Left ventricle myocardium inferior (tissue), 1 donor: Measurements from ENCODE around the gene CAP2. TPM values are rescaled to one million over a fixed set of nuclear protein-coding genes. Genes with fewer than 3 reads are reported as not detected.

Experiments
- DNase-seq: peaks from one replicate; pipeline ENCODE4 v3.0.0-alpha.2; 2020
- H3K27ac ChIP-seq: fragments of 200-600 bp; replicated peaks from 2 replicates; pipeline ENCODE4 v1.8.0; 2021
- H3K27me3 ChIP-seq: fragments of 200-600 bp; 2 replicates; pipeline ENCODE4 v1.8.0; 2021; ENCODE audit warnings: low read depth
- H3K36me3 ChIP-seq: fragments of 200-600 bp; 2 replicates; pipeline ENCODE4 v1.8.0; 2021
- H3K4me1 ChIP-seq: fragments of 200-600 bp; 2 replicates; pipeline ENCODE4 v1.8.0; 2021
- H3K4me3 ChIP-seq: fragments of 200-600 bp; 2 replicates; pipeline ENCODE4 v1.8.0; 2021; ENCODE audit warnings: mild to moderate bottlenecking, moderate library complexity
- H3K9me3 ChIP-seq: fragments of 200-600 bp; replicated peaks from 2 replicates; pipeline ENCODE4 v1.8.0; 2021
- intact Hi-C: fragments of 100-400 bp; cut with micrococcal nuclease; formaldehyde crosslinking; loops from one replicate; pipeline ENCODE4 v1.11.0; 2022
- total RNA-seq: library from RNA; stranded (reverse); fragmentation: NEBNext Ultra II Directional; extraction: Animal tissue kit (Norgen Biotek cat#: 25700); gene quantifications from one replicate; pipeline ENCODE4 v1.2.1, GENCODE V29; 2021
- TF ChIP-seq, protein P1 (sequence below): fragments of 200-600 bp; IDR thresholded peaks from 2 replicates; pipeline ENCODE4 v1.8.0; 2021; ENCODE audit warnings: antibody characterized with exemption, mild to moderate bottlenecking, borderline replicate concordance
- donor health status: DM: no; HTN: yes; CAD: no; lungs with severe emphysema.

The CAP2 gene
- total RNA-seq, 1 donor from 2014 or later: 149 TPM

DNA sequence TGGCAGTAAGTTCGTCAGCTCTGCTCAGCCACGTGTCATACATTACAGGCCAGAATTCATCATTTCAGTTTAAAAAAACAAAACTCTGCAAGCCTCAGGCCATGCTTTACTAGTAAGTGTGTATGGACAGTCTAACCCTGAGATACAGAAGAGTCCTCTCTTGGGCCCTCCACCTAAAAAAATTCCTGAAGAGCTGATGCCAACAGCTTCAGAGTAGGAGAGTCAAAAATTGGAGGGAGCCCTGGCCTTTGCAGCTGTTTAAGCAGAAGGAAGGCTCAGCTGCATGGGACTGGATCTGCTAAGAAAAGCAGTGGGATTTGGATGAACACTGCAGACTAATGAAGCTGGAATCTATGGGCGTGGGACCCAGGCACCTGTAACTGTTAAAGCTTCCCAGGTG is 159.5 kb downstream of the CAP2 start:
- no peaks in the 10 kb centered on the region for H3K9me3 ChIP-seq
- H3K27ac ChIP-seq: no peak overlapping the region
- no peak for DNase-seq
- intact Hi-C loops: no loop called here
- no peak overlapping the region for H3K4me3 ChIP-seq
- no peaks in the 10 kb centered on the region for H3K27me3 ChIP-seq
- peaks cover 19% of the 10 kb centered on the region for H3K36me3 ChIP-seq
- TF ChIP-seq, protein P1, sequence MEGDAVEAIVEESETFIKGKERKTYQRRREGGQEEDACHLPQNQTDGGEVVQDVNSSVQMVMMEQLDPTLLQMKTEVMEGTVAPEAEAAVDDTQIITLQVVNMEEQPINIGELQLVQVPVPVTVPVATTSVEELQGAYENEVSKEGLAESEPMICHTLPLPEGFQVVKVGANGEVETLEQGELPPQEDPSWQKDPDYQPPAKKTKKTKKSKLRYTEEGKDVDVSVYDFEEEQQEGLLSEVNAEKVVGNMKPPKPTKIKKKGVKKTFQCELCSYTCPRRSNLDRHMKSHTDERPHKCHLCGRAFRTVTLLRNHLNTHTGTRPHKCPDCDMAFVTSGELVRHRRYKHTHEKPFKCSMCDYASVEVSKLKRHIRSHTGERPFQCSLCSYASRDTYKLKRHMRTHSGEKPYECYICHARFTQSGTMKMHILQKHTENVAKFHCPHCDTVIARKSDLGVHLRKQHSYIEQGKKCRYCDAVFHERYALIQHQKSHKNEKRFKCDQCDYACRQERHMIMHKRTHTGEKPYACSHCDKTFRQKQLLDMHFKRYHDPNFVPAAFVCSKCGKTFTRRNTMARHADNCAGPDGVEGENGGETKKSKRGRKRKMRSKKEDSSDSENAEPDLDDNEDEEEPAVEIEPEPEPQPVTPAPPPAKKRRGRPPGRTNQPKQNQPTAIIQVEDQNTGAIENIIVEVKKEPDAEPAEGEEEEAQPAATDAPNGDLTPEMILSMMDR: no peak
- H3K4me1 ChIP-seq: no peaks in the 10 kb centered on the region

DNA sequence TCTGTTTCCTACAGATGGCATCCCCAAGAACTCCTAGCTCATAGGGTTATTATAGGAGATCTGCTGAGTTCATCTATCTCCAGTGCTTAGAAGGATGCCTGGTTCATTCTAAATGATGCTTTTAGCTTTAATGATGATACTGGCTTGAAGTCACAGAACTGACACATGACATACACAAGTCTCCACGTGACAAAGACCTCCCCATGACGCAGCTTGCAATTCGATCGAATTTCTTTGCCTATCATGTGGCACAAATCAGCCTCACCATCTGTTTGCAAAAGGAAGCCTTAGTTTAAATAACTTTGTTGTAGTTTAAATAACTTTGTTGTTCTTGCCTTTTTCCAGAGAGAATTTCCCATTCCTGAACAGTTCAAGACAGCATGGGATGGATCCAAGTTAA is 162.6 kb downstream of the CAP2 start:
- no peaks in the 10 kb centered on the region for H3K9me3 ChIP-seq
- no peak for DNase-seq
- no peaks in the 10 kb centered on the region for H3K27me3 ChIP-seq
- no peak overlapping the region for H3K4me3 ChIP-seq
- TF ChIP-seq, protein P1: no peak
- peaks cover 19% of the 10 kb centered on the region for H3K36me3 ChIP-seq
- intact Hi-C loops: no loop called here
- H3K4me1 ChIP-seq: no peaks in the 10 kb centered on the region
- H3K27ac ChIP-seq: no peak overlapping the region

DNA sequence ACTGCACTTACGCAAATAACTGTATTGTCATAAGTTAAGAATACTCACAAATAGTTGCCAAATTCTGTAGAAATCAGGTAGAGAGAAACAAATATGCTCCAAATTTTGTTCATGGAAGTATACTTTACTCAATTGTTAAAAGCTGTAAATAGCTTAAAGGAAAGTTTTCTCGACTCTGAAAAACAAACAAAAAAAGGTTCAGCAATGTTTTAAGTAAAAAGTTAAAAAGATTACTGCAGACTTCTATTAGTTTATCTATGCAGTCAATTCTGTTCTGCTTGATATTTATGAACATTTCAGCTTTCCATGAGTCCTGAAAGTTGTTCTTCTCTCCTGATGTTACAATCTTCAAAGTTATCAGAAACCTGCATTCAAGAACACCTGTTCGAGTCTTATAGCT is 169.2 kb downstream of the CAP2 start:
- TF ChIP-seq, protein P1: no peak
- H3K9me3 ChIP-seq: peaks cover 24% of the 10 kb centered on the region
- no peaks in the 10 kb centered on the region for H3K4me1 ChIP-seq
- DNase-seq: no peak
- intact Hi-C loops: no loop called here
- no peaks in the 10 kb centered on the region for H3K36me3 ChIP-seq
- H3K27ac ChIP-seq: no peak overlapping the region
- H3K27me3 ChIP-seq: no peaks in the 10 kb centered on the region
- H3K4me3 ChIP-seq: no peak overlapping the region

DNA sequence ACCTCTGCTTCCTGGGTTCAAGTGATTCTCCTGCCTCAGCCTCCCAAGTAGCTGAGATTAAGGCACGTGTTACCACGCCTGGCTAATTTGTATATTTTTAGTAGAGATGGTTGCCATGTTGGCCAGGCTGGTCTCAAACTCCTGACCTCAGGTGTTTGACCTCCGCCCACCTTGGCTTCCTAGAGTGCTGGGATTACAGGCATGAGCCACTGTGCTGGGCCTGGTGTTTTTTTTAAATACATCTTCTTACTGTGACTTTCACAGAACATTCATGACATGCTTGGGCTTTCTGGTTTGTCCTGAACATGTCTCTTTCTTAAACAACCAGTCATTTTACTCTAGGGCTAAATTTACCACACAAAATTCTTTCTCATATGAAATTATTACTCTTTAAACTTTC is 172.0 kb downstream of the CAP2 start:
- no peak for DNase-seq
- H3K4me3 ChIP-seq: no peak overlapping the region
- H3K27me3 ChIP-seq: no peaks in the 10 kb centered on the region
- H3K4me1 ChIP-seq: no peaks in the 10 kb centered on the region
- H3K27ac ChIP-seq: no peak overlapping the region
- H3K36me3 ChIP-seq: no peaks in the 10 kb centered on the region
- intact Hi-C loops: no loop called here
- TF ChIP-seq, protein P1: no peak
- H3K9me3 ChIP-seq: peaks cover 24% of the 10 kb centered on the region

DNA sequence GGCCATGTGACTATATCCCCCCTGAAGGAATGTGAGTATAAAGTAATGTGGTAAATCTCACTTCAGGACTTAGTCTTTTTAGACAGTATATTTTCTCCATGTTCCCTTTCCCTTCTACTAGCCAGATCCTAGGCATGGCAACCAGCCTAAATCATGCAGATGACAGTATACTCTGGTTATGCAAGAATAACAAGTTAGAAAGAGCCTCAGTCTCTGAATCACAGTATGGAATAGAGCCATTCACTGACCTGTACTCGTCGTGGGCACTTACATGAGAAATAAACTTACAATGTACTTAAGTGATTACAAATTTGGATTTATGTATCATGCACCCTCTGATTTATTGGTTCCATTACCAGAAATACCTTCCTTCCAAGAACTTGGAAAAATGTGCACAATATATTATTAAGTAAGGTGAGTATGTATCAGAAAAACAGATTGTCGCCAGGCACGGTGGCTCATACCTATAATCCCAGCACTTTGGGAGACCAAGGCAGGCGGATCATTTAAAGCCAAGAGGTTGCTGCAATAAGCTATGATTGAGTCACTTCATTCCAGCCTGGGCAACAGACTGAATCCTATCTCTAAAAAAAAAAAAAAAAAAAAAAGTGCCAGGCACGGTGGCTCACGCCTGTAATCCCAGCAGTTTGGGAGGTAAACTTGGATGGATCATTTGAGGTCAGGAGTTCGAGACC is 181.6 kb downstream of the CAP2 start:
- DNase-seq: no peak
- TF ChIP-seq, protein P1: no peak
- Histone ChIP-seq H3K27me3 (peaks cover 18% of the 10 kb centered on the region), H3K27ac (no peak overlapping the region), H3K4me1 (no peaks in the 10 kb centered on the region), H3K4me3 (no peak overlapping the region), H3K36me3 (no peaks in the 10 kb centered on the region), H3K9me3 (peaks cover 13% of the 10 kb centered on the region)
- intact Hi-C loops: no loop called here
